T-cell (primary cell): ENCODE measurements around the gene TJP1. TPM values are rescaled to one million over a fixed set of nuclear protein-coding genes. Genes with fewer than 3 reads are reported as not detected.

Experiments used
- ATAC-seq, 4 experiments: fragments of 200-7000 bp in 3 of 4; fragments of 150-1000 bp in 1 of 4; cut with Tn5 transposase; replicated peaks in 1 of 4; 1 replicate in 3 of 4; 2 replicates in 1 of 4; pipeline ENCODE4 v1.10.0; 2021; ENCODE audit warnings: moderate library complexity in 3 of 4, mild to moderate bottlenecking in 2 of 4, moderate number of reproducible peaks in 1 of 4
- CTCF ChIA-PET, 2 donors: fragments of 300-600 bp; sonication (Branson Sonifier 250); formaldehyde crosslinking; loops; one replicate each; lab custom pipeline; 2022; ENCODE audit warnings: antibody characterized with exemption in 2 of 2; lab: Charles Lee
- POLR2A ChIA-PET, 2 donors: fragments of 300-600 bp; sonication (Branson Sonifier 250); formaldehyde crosslinking; loops; one replicate each; lab custom pipeline; 2022; ENCODE audit warnings: antibody characterized with exemption in 2 of 2; lab: Charles Lee
- DNase-seq, 35 experiments: peaks; one replicate each; pipeline versions ENCODE4 v3.0.0 to v3.0.0-alpha.2; 2013 to 2023
- H3K27ac ChIP-seq: one replicate; pipeline ENCODE4 v1.5.1; 2013; ENCODE audit warnings: low read length
- H3K27me3 ChIP-seq, 2 experiments: replicated peaks in 1 of 2; 1 replicate in 1 of 2; 2 replicates in 1 of 2; pipeline versions ENCODE4 v1.6.1 to v1.7.0; 2013; ENCODE audit warnings: low read length in 1 of 2, mixed read lengths in 1 of 2; ENCODE audit not compliant: control insufficient read depth in 2 of 2, insufficient read depth in 2 of 2; ENCODE audit errors: extremely low read depth in 1 of 2
- H3K36me3 ChIP-seq, 2 donors: 1 replicate in 1 of 2; 2 replicates in 1 of 2; pipeline versions ENCODE4 v1.6.1 to v1.7.0; 2013; ENCODE audit warnings: low read length in 1 of 2; ENCODE audit not compliant: control insufficient read depth in 2 of 2, insufficient read depth in 1 of 2; ENCODE audit errors: extremely low read depth in 1 of 2
- H3K4me1 ChIP-seq, 2 experiments: 1 replicate in 1 of 2; 2 replicates in 1 of 2; pipeline versions ENCODE4 v1.6.1 to v1.7.0; 2013; ENCODE audit warnings: low read length in 2 of 2, mixed read lengths in 1 of 2; ENCODE audit not compliant: insufficient read depth in 2 of 2, control insufficient read depth in 1 of 2; ENCODE audit errors: extremely low read depth in 1 of 2
- H3K4me3 ChIP-seq, 2 donors: 1 replicate in 1 of 2; 2 replicates in 1 of 2; pipeline versions ENCODE4 v1.5.1 to v1.7.0; 2013; ENCODE audit warnings: mild to moderate bottlenecking in 2 of 2, low read length in 1 of 2, moderate library complexity in 1 of 2; ENCODE audit not compliant: control insufficient read depth in 1 of 2; ENCODE audit errors: extremely low read depth in 1 of 2
- H3K9me3 ChIP-seq: 2 replicates; pipeline ENCODE4 v1.7.0; 2013
- H3K27ac Mint-ChIP-seq, 2 donors: one replicate each; pipeline ENCODE4 v1.8.0; 2020 to 2021; ENCODE audit warnings: mild to moderate bottlenecking in 2 of 2, mixed read lengths in 2 of 2
- H3K27me3 Mint-ChIP-seq, 2 donors: one replicate each; pipeline ENCODE4 v1.8.0; 2021 to 2022; ENCODE audit warnings: mixed read lengths in 2 of 2
- H3K36me3 Mint-ChIP-seq: one replicate; pipeline ENCODE4 v1.8.0; 2021; ENCODE audit warnings: mixed read lengths
- H3K4me1 Mint-ChIP-seq, 3 donors: one replicate each; pipeline ENCODE4 v1.8.0; 2020 to 2022; ENCODE audit warnings: mixed read lengths in 3 of 3, mild to moderate bottlenecking in 1 of 3
- H3K4me3 Mint-ChIP-seq, 3 donors: one replicate each; pipeline ENCODE4 v1.8.0; 2020 to 2022; ENCODE audit warnings: mild to moderate bottlenecking in 3 of 3, mixed read lengths in 3 of 3, moderate library complexity in 3 of 3
- H3K9me3 Mint-ChIP-seq, 3 donors: one replicate each; pipeline ENCODE4 v1.8.0; 2020 to 2022; ENCODE audit warnings: mixed read lengths in 3 of 3
- WGBS: methylation state at CpG from one replicate; pipeline ENCODE4 v1.1.5; 2013; ENCODE audit warnings: missing lambda C conversion rate; ENCODE audit not compliant: insufficient coverage; 5-methylcytosine and 5-hydroxymethylcytosine counted together
- total RNA-seq, 35 experiments: library from RNA in 6 of 35; stranded (reverse) in 6 of 35; fragments of 120-200 nt in 1 of 35; gene quantifications; one replicate each; pipeline versions ENCODE4 v1.2.1 to v1.2.4 and lab custom pipeline; 2013 to 2026

Gene TJP1
- total RNA-seq (under 1 TPM in 3 of 5 donors, not detected in 2; 0.41 to 0.73 (median 0.53) TPM), total RNA-seq (lab: John Stamatoyannopoulos, UW) (0 to 0.73 (median 0) reads per million in 29 experiments)
- total RNA-seq (2013), result 0.48 TPM

DNA sequence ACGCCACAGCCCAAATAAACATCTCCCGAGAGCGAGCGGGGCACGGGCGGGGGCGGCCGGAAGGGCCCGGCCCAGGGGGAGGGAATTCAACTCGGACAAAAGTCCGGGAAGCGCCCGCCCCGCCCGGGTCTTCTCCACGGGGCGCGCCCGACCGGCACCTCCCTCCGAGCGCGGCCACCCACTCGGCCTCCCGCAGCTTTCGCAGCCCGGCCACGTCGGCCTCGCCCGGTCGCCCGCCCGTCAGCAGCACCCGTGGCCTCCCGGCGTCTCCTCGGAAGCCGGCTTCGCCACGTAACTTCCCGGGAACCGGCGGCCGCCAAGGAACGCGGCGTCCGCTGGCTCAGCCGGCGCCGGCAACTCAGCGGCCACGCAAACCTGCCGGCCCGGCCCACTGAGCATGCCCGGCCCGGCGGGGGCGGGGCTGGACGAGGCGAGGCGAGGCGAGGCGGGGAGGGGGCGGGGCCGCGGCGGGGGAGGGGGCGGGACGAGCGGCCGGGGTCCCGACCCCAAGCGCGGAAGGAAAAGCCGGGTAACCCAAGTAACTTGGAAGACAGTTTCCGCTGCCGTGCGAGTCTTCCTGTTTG is at the start of gene TJP1:
TSS of gene TJP1 (minus strand) at position 369 of the 584 bp plus-strand sequence. CDS start 440 bp downstream, outside the sequence.
- POLR2A ChIA-PET, result no interaction called here
- H3K27ac Mint-ChIP-seq, result peak within 1 kb of the TSS in 1 of 2 donors; percentile 28
- H3K27me3 Mint-ChIP-seq, result peaks cover 38 to 56% of the 10 kb centered on the region in 2 donors
- peaks cover 9 to 19% (median 10%) of the 10 kb centered on the region in 3 donors for H3K9me3 Mint-ChIP-seq
- ATAC-seq, result no peak
- Histone ChIP-seq H3K27ac (no peak within 1 kb of the TSS), H3K36me3 (no peaks in the 10 kb centered on the region), H3K27me3 (peaks cover 18 to 44% of the 10 kb centered on the region in 2 experiments), H3K9me3 (no peaks in the 10 kb centered on the region), H3K4me1 (peaks cover 23 to 31% of the 10 kb centered on the region in 2 experiments), H3K4me3 (peak within 1 kb of the TSS in 1 of 2 donors; percentile 78)
- H3K4me1 Mint-ChIP-seq, result peaks cover 26 to 33% (median 30%) of the 10 kb centered on the region in 3 donors
- no peak for DNase-seq
- CTCF ChIA-PET, result no interaction called here
- H3K36me3 Mint-ChIP-seq, result peaks cover 3% of the 10 kb centered on the region
- peak within 1 kb of the TSS; percentile 31 to 57 (median 31) for H3K4me3 Mint-ChIP-seq
- 4% methylated on average over 67 of the region's 80 CpGs for WGBS

DNA sequence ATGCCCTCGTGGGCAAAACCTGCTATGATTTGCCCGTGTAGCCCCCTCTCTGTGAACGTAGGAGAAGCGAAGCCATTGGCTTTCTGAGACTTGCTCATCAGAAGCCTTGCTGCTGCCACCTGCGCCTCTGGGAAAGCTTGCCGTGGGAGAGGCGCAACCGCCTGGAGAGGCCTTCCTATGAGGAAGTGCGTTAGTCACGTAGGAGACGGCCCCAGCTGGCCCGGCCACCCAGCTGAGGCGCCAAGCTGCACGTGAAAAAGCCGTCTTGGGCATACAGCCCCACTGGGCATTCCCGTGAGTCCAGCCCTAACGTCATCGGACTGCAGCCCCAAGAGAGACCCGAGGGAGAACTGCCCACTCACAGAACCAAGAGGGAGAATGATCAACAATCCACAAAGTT is 49.1 kb upstream of the TJP1 start:
- H3K27me3 ChIP-seq, result peaks cover 2 to 10% of the 10 kb centered on the region in 2 experiments
- no peak overlapping the region for H3K27ac ChIP-seq
- 73% methylated on average over 15 of the region's 19 CpGs for WGBS

GRCh38 chr15:29870495-29871151 is 48.4 kb upstream of the TJP1 start:
- Mint-ChIP-seq H3K4me3 (no peak overlapping the region), H3K27ac (no peak overlapping the region), H3K36me3 (no peaks in the 10 kb centered on the region), H3K9me3 (no peaks in the 10 kb centered on the region), H3K4me1 (no peaks in the 10 kb centered on the region), H3K27me3 (peaks cover 12 to 31% of the 10 kb centered on the region in 2 donors)
- Histone ChIP-seq H3K4me1 (no peaks in the 10 kb centered on the region), H3K9me3 (no peaks in the 10 kb centered on the region), H3K27ac (no peak overlapping the region), H3K27me3 (peaks cover 2 to 10% of the 10 kb centered on the region in 2 experiments), H3K36me3 (no peaks in the 10 kb centered on the region), H3K4me3 (no peak overlapping the region)
- ATAC-seq (no peak), DNase-seq (no peak)
- ChIA-PET POLR2A (no interaction called here), CTCF (interaction anchor here in 1 of 2 donors (0.7 kb wide), 1 partner anchor 507 kb away, joined by 3 read pairs; no protein-coding TSS in a partner anchor)
- WGBS, result 80% methylated on average over 1 of the region's 11 CpGs

More for the DNA sequence above, 49.1 kb upstream of the TJP1 start:
- Mint-ChIP-seq H3K27me3 (peaks cover 12 to 25% of the 10 kb centered on the region in 2 donors), H3K9me3 (no peaks in the 10 kb centered on the region), H3K27ac (no peak overlapping the region), H3K4me3 (no peak overlapping the region), H3K4me1 (no peaks in the 10 kb centered on the region), H3K36me3 (no peaks in the 10 kb centered on the region)
- ChIA-PET CTCF (interaction anchor here in 1 of 2 donors (0.7 kb wide), 1 partner anchor 508 kb away, joined by 3 read pairs; no protein-coding TSS in a partner anchor), POLR2A (no interaction called here)
- Histone ChIP-seq H3K9me3 (no peaks in the 10 kb centered on the region), H3K4me1 (no peaks in the 10 kb centered on the region), H3K4me3 (no peak overlapping the region), H3K36me3 (no peaks in the 10 kb centered on the region)
- no peak for ATAC-seq
- DNase-seq, result no peak

DNA sequence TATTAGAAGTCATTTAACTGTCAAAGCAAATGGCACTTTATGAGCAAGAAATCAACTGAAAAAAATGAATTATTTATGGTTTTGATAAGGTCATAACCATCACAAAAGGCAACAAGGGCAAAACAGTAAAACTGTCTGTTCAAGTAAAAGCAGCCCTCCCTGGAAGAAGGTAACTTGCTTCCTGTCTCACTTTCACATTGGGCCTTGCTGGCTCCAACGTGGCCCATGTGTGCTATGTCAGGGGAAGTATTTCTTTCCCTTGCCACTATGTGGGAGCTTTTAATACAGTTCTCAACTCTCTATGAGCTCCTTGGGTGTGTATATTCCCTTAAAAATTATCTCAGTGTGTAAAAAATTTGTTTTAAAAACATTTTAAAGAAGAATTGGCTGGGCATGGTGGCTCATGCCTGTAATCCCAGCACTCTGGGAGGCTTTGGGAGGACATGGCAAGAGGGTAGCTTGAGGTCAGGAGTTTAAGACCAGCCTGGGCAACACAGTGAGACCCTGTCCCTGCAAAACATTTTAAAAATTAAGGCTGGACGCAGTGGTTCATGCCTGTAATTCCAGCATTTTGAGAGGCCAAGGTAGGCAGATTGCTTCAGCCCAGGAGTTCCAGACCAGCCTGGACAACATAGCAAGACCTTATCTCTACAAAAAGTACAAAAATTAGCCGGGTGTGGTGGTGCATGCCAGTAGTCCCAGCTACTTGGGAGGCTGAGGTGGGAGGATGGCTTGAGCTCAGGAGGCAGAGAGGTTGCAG is 45.2 kb upstream of the TJP1 start:
- no peak overlapping the region for H3K27ac Mint-ChIP-seq
- Histone ChIP-seq H3K27me3 (peaks cover 0 to 10% of the 10 kb centered on the region in 2 experiments), H3K27ac (no peak overlapping the region), H3K36me3 (no peaks in the 10 kb centered on the region), H3K4me1 (no peaks in the 10 kb centered on the region), H3K4me3 (no peak overlapping the region), H3K9me3 (no peaks in the 10 kb centered on the region)
- no peak for ATAC-seq
- no peak for DNase-seq
- 100% methylated on average over 1 of the region's 3 CpGs for WGBS
- no peaks in the 10 kb centered on the region for H3K9me3 Mint-ChIP-seq
- peaks cover 18 to 34% of the 10 kb centered on the region in 2 donors for H3K27me3 Mint-ChIP-seq
- ChIA-PET POLR2A (no interaction called here), CTCF (no interaction called here)
- H3K4me1 Mint-ChIP-seq, result no peaks in the 10 kb centered on the region
- no peak overlapping the region for H3K4me3 Mint-ChIP-seq
- no peaks in the 10 kb centered on the region for H3K36me3 Mint-ChIP-seq

- H3K4me3 ChIP-seq, result no peak overlapping the region
- peaks cover 0 to 8% of the 10 kb centered on the region in 2 experiments for H3K27me3 ChIP-seq
- POLR2A ChIA-PET, result no interaction called here
- no peaks in the 10 kb centered on the region for H3K4me1 ChIP-seq
- Mint-ChIP-seq H3K27ac (no peak overlapping the region), H3K4me1 (no peaks in the 10 kb centered on the region), H3K36me3 (no peaks in the 10 kb centered on the region), H3K27me3 (peaks cover 24 to 42% of the 10 kb centered on the region in 2 donors), H3K9me3 (no peaks in the 10 kb centered on the region), H3K4me3 (no peak overlapping the region)
- DNase-seq (no peak), ATAC-seq (no peak)
- CTCF ChIA-PET, result no interaction called here
- no peak overlapping the region for H3K27ac ChIP-seq
- H3K36me3 ChIP-seq, result no peaks in the 10 kb centered on the region
- no CpG with 5 or more reads among the region's 1 CpG for WGBS
- H3K9me3 ChIP-seq, result no peaks in the 10 kb centered on the region
Observed at GRCh38 chr15:29866337-29866736, 44.1 kb upstream of the TJP1 start.

DNA sequence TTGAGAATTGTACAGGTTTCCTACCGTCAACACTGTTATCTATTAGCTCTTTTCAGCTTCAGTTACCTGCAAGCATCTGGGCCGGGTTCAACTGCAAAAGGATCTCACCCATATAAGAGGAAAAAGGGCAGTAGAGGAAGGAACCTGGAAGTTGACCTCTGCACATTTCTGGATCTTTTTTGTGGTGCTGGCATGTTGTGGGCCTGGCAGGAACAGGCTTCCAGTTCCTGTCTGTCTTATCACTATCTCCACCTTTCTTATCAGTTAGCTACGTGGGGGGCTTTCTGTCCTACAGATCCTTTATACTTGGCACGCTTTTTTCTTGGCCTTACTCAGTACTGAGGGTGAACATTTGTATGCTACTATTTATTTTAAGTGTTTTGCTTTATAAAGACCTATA is 42.2 kb upstream of the TJP1 start:
- Histone ChIP-seq H3K27me3 (peaks cover 0 to 6% of the 10 kb centered on the region in 2 experiments), H3K4me1 (no peaks in the 10 kb centered on the region), H3K36me3 (no peaks in the 10 kb centered on the region), H3K4me3 (no peak overlapping the region), H3K27ac (no peak overlapping the region), H3K9me3 (no peaks in the 10 kb centered on the region)
- H3K27ac Mint-ChIP-seq, result no peak overlapping the region
- no peak overlapping the region for H3K4me3 Mint-ChIP-seq
- whole genome bisulfite sequencing, result no CpG with 5 or more reads among the region's 4 CpGs
- no peaks in the 10 kb centered on the region for H3K36me3 Mint-ChIP-seq
- H3K4me1 Mint-ChIP-seq, result no peaks in the 10 kb centered on the region
- POLR2A ChIA-PET, result no interaction called here
- H3K9me3 Mint-ChIP-seq, result no peaks in the 10 kb centered on the region
- peaks cover 29 to 45% of the 10 kb centered on the region in 2 donors for H3K27me3 Mint-ChIP-seq
- CTCF ChIA-PET, result interaction anchor here (0.6 to 0.7 kb wide), 2 partner anchors 30 to 1125 kb away, joined by 3 to 6 read pairs; no protein-coding TSS in a partner anchor
- DNase-seq (no peak), ATAC-seq (no peak)
